GM19372 (cell line): ENCODE measurements around the gene CATSPER3.

ENCODE experiments used
- ATAC-seq: cut with Tn5 transposase; IDR thresholded peaks from one replicate; pipeline ENCODE4 v1.9.1; 2021; ENCODE audit warnings: mild to moderate bottlenecking, low read depth, moderate library complexity; ENCODE audit not compliant: unreplicated experiment

The CATSPER3 gene

DNA sequence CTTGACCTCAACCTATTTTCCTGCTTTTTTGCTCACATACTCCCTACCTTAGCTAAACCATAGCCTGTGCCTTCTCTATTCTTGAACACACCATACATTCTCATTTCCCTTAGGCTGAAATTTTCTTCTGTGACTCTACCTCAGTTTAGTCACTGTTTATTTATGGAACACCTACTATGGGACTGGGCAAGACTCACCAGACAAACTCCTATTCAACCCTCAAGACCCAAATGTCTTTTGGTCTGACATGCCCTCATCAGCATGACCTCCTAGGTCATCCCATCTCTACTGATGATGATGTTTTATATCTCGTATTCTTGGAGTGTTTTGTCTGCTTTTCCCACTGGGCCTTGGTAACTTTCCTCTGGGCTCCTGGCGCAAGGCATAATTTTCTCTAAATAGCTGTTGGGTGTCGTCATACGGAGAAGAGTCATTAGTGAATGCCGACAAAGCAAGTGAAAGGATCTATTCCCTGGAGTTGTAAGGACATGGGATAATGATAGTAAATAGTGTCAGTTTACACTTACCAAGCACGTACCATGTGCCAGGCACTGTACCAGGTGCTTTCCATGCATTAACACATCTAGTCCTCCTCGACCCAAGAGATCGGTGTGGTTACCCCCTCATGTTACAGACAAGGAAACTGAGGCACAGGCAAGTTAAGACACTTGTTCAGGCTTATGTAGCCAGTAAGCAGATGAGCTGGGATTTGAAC lies 88.8 kb downstream of the CATSPER3 start:
- no peak for ATAC-seq

DNA sequence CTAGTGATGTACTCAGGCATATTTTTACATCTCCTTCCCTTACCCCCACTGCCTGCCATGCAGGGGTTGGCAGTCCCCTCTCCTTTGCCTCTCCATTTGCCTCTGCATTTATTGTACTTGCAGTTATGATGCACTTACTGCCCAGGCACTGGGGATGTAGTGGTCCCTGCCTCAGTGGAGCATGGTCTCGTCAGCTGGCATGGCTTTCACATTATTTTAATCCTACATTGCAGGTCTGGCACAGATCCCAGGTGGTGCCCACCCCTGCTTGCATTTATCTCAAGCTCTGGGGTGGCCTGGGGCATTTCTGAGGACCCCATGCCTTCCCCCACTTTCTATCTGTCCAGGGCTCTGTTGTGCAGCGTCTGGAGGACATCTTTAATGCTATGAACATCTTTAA lies 89.5 kb downstream of the CATSPER3 start:
- ATAC-seq: no peak

DNA sequence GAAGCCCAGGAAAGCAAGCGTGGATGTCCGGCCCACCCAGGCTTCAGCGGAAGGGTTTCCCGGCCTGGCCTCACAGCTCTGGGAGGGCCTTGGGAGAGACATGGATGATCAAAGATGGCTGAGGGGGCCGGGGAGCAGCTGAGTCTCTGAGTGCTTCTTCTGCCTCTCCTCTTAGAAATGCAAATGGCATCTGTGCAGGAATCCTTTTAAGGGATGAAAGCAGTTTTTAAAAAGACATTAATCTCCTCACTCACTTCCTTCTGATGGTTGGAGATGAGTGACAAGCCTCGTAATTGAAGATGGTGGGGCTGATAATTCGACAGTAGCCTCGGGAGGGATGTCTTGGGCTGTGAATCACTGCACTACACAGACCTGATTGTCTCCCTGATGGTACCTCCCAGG lies 90.6 kb downstream of the CATSPER3 start:
- ATAC-seq: no peak

DNA sequence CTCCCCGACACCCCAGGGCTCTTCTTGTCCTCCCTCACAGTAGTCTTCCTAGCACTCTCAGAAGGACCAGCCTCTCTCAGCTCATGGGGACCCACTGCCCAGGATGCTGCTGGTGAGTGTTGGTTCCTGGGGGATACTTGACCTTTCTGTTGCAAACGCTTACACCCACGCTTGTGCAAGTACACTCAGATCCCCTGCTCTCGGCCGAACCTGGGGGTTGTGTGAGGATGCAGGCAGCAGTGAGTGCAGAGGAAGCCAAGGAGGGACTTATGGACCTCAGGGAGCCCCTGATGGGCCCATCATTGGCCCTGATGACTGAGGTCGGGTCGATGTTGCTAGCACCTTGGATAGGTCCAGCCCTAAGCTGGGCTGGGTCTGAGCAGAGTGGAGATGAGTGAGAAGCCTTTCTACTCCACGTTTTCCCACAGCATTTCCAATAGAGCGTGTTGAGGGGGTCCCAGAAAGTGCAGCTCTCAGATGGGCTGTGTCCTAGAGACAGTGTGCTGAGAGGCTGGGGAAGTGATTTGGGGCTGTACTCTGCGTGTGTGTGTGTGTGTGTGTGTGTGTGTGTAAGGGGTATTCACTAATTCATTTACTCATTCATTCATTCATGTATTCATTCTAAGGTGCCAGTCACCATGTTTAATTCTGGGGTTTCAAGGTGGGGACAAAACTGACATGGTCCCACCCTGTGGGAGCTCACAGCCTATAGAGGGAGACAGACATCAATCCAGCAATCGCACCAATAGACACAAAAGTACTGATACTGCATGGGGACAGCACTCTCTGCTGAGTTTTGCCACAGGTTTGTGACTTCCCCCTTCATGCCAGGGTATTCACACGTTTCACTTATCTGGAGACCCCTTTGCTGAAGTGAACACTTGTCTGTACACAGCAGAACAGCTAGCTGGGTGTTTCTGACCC lies 91.6 kb downstream of the CATSPER3 start:
- ATAC-seq: no peak

DNA sequence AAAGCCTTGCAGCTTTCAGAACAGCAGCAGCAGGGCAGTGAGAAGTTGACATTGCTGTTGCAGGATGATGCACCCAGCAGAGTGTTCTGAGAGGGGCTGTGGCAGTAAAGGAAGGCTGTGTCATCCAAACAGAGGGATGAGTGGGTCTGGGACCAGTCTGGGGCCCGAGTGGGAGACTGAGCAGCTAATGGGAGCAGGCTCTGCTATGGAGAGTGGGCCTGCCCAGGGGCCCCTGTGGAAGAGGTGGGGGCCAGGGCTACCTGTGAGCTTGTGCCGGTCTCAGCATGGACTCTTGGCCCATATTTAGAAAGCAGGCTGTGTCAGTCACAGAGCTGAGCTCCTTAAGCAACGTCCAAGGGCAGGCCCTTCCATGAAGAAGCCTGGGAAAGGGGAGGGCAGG lies 92.3 kb downstream of the CATSPER3 start:
- no peak for ATAC-seq

DNA sequence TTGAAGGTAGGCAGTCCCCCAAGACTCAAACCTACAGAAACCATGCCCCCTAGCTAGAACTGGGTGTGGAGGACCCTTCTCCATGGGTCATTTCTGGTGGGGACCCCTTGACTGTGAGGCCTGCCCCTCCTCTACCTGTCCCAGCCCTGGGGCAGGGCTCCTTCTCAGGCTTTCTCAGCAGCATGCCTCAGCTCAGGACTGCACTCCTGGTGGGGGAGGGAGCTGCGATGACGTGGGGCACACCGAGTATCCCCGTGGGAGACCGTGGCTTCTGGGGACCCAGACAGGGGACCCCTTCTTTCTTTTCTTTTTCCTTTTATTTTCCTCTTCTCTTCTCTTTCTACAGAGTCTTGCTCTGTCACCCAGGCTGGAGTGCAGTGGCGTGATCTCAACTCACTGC lies 93.3 kb downstream of the CATSPER3 start:
- no peak for ATAC-seq
